K562 (cell line): ENCODE results near the gene USP16.

Experiments used
- BCL6 ChIP-seq: fragments of 250-450 bp; sonication (Bioruptor Pico); IDR thresholded peaks from 2 replicates; pipeline ENCODE4 v1.4.0; 2020
- BRF1 ChIP-seq: IDR thresholded peaks from 3 replicates; pipeline ENCODE4 v1.6.1; 2011; ENCODE audit warnings: borderline replicate concordance, mild to moderate bottlenecking; ENCODE audit not compliant: insufficient read length; ENCODE audit errors: extremely low read depth
- CREB1 ChIP-seq, 2 experiments: sonication (generic) in 1 of 2; formaldehyde crosslinking in 1 of 2; IDR thresholded peaks; 2 replicates each; pipeline versions ENCODE4 v1.6.1 to v1.8.0; 2012 to 2022; ENCODE audit warnings: inconsistent platforms in 1 of 2, mild to moderate bottlenecking in 1 of 2, missing genetic modification reagents in 1 of 2, moderate library complexity in 1 of 2
- CTCF ChIP-seq, 3 experiments: IDR thresholded peaks in 2 of 3; conservative IDR thresholded peaks in 1 of 3; 2 replicates each; pipeline ENCODE4 v1.5.1; 2011 to 2012; ENCODE audit warnings: low read length in 3 of 3, mild to moderate bottlenecking in 3 of 3, control low read depth in 2 of 3, improper control_type of control experiment in 1 of 3, inconsistent platforms in 1 of 3, low read depth in 1 of 3, mixed read lengths in 1 of 3, moderate library complexity in 1 of 3; ENCODE audit not compliant: insufficient read depth in 2 of 3
- HMG20A ChIP-seq: fragments of 450-650 bp; formaldehyde crosslinking; conservative IDR thresholded peaks from 2 replicates; pipeline ENCODE4 v1.4.0; 2020; ENCODE audit warnings: mild to moderate bottlenecking, mixed read lengths
- NR2C1 ChIP-seq, 2 experiments: fragments of 450-650 bp; IDR thresholded peaks; 2 replicates each; pipeline ENCODE4 v1.6.1; 2017; ENCODE audit warnings: mild to moderate bottlenecking in 2 of 2, antibody characterized with exemption in 1 of 2, inconsistent platforms in 1 of 2, missing compliant biosample characterization in 1 of 2, missing genetic modification characterization in 1 of 2
- NR3C1 ChIP-seq: sonication (generic); formaldehyde crosslinking; IDR thresholded peaks from 2 replicates; pipeline ENCODE4 v1.8.1; 2022; ENCODE audit warnings: missing genetic modification reagents
- SREBF2 ChIP-seq: sonication (generic); formaldehyde crosslinking; IDR thresholded peaks from 2 replicates; pipeline ENCODE4 v1.4.0; 2020; ENCODE audit warnings: mild to moderate bottlenecking, missing genetic modification reagents
- TCFL5 ChIP-seq: fragments of 250-450 bp; sonication (Bioruptor Pico); conservative IDR thresholded peaks from 2 replicates; pipeline ENCODE4 v1.6.1; 2021; ENCODE audit warnings: mild to moderate bottlenecking, moderate library complexity, matching md5 sums

GRCh38 chr21:29055080-29055479, 30.6 kb downstream of the USP16 start:
- TF ChIP-seq BRF1, result no peak
- TF ChIP-seq SREBF2 (CRISPR knock-in tag), result no peak
- TF ChIP-seq HMG20A (CRISPR knock-in tag), result no peak
- no peak for TF ChIP-seq TCFL5 (CRISPR knock-in tag)
- TF ChIP-seq BCL6 (CRISPR knock-in tag), result no peak
- TF ChIP-seq NR2C1 (IDR thresholded peaks at IDR 0.05), result no peak
- no peak for TF ChIP-seq NR2C1 (tag; IDR thresholded peaks at IDR 0.05)
- TF ChIP-seq CREB1 (IDR thresholded peaks at IDR 0.05), result no peak
- no peak for TF ChIP-seq CREB1 (CRISPR knock-in tag; IDR thresholded peaks at IDR 0.05)
- TF ChIP-seq NR3C1 (CRISPR knock-in tag), result no peak
- TF ChIP-seq CTCF (IDR thresholded peaks at IDR 0.05 in 2 of 3, conservative IDR thresholded peaks at IDR 0.05 in 1 of 3; ENCODE audit: insufficient read depth in 2 of 3, low read depth in 1 of 3, low read length in 3 of 3), result no peak
